Measurements from ENCODE around the gene DNM3.
A peak's percentile ranks its signal among the peaks of the same experiment; 100 is the strongest.

Gene DNM3

DNA sequence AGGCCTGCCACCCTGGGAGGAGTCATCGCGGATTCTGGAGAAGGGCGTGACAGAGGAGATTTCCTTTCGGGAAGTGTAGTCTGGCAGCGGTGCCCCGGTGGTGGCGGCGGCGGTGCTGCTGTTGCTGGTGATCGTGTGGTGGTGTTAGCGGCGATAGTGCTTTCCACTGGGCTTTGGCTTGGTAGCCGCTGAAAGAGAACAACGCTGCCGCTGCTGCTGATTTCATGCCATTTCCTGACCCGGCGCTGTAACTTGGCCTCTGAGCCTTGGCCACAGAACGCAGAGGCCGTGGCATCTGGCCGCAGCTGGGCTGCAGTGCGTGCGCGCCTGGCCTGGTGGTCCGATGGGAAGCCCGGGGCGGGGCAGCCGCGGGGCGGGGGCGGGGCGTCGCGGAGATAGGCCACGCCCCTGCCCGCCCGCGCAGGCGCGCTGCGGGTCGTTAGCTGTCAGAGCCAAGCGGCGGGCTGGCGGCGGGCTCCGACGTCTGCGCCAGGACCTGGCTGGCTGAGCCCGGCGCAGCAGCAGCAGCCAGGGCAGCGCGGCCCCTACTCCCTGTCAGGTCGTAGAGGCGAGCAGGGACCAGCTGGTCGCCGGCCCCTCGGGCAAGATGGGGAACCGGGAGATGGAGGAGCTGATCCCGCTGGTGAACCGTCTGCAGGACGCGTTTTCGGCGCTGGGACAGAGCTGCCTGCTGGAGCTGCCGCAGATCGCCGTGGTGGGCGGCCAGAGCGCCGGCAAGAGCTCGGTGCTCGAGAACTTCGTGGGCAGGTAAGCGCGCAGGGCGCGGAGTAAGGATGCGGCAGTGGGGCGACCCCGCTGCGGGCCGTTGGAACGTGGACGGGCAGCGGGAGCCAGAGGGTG, at the start of gene DNM3:
TSS of gene DNM3 (plus strand) at position 449 of the 861 bp plus-strand sequence. CDS start at position 608, 159 bp downstream.
- Histone ChIP-seq H4K20me1 (ENCODE audit: insufficient read depth, low read length) (no peaks in the 10 kb centered on the region), H3K4me3 (ENCODE audit: low read depth, low read length, poor library complexity, severe bottlenecking) (peak within 1 kb of the TSS; percentile 76), H3K36me3 (ENCODE audit: insufficient read depth, low read length) (no peaks in the 10 kb centered on the region), H3K27me3 (ENCODE audit: insufficient read depth, low read length) (no peaks in the 10 kb centered on the region), H3K4me2 (ENCODE audit: low read length) (peak within 1 kb of the TSS; percentile 87), H3K9me3 (ENCODE audit: low read length) (no peaks in the 10 kb centered on the region), H3F3A (ENCODE audit: insufficient read depth, low read length) (no peaks in the 10 kb centered on the region), H3K27ac (ENCODE audit: low read depth, low read length, poor library complexity, severe bottlenecking) (no peak within 1 kb of the TSS), H3K9me2 (ENCODE audit: low read depth, low read length) (no peaks in the 10 kb centered on the region), H3K4me1 (ENCODE audit: insufficient read depth, low read length, severe bottlenecking) (peaks cover 11% of the 10 kb centered on the region), H2AFZ (ENCODE audit: low read length) (0 out of 2 replicates have a peak within 1 kb of the TSS, but pooled peaks have one; percentile 20), H3K79me2 (ENCODE audit: insufficient read depth, low read length) (no peaks in the 10 kb centered on the region), H3K9ac (ENCODE audit: low read length) (peak within 1 kb of the TSS; percentile 59; the same call in 1 of the 2 replicates)
- TF ChIP-seq, protein P1, sequence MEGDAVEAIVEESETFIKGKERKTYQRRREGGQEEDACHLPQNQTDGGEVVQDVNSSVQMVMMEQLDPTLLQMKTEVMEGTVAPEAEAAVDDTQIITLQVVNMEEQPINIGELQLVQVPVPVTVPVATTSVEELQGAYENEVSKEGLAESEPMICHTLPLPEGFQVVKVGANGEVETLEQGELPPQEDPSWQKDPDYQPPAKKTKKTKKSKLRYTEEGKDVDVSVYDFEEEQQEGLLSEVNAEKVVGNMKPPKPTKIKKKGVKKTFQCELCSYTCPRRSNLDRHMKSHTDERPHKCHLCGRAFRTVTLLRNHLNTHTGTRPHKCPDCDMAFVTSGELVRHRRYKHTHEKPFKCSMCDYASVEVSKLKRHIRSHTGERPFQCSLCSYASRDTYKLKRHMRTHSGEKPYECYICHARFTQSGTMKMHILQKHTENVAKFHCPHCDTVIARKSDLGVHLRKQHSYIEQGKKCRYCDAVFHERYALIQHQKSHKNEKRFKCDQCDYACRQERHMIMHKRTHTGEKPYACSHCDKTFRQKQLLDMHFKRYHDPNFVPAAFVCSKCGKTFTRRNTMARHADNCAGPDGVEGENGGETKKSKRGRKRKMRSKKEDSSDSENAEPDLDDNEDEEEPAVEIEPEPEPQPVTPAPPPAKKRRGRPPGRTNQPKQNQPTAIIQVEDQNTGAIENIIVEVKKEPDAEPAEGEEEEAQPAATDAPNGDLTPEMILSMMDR (IDR thresholded peaks at IDR 0.05; ENCODE audit: low read length): no peak
- TF ChIP-seq EZH2 (IDR thresholded peaks at IDR 0.05; ENCODE audit: borderline replicate concordance, low read length): no peak

DNA sequence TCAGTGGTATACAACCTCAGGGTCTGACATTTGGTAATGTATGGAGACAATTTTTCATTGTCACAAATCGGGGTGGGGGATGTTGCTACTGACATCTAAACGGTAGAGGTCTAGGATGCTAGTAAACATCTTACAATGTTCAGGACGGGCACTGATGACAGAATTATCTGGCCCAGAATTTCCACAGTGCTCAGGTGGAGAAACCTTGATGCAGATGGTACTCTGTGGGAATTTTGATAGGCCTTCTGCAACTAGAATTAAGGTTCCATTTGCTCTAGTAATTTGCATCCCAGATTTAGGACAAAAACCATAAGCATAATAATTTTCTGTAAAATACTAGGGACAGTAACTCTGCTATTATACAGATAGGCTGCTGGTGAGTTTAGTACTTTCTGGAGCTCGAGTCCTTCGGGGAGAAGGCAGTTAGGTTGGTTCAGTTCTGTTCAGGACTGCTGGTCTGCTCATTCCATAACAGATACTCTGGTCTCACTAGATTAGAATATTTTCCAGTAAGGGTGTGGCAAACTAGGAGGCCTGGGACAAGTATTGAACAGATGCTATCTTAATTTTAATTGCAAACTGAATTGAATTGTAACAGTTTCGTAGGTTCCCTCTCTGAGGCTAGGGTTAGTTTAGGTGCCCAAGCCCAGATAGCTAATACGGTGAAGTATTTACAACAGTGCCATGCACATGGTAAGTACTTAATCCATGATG, 48.5 kb upstream of the DNM3 start:
- TF ChIP-seq EZH2 (IDR thresholded peaks at IDR 0.05; ENCODE audit: borderline replicate concordance, low read length): no peak
- TF ChIP-seq, protein P1 (IDR thresholded peaks at IDR 0.05; ENCODE audit: low read length): no peak
- H2AFZ ChIP-seq (ENCODE audit: low read length): no peak overlapping the region
- no peak overlapping the region for H3K9ac ChIP-seq (ENCODE audit: low read length)
- no peaks in the 10 kb centered on the region for H3K79me2 ChIP-seq (ENCODE audit: insufficient read depth, low read length)
- no peaks in the 10 kb centered on the region for H3F3A ChIP-seq (ENCODE audit: insufficient read depth, low read length)
- H3K27ac ChIP-seq (ENCODE audit: low read depth, low read length, poor library complexity, severe bottlenecking): no peak overlapping the region
- H3K9me3 ChIP-seq (ENCODE audit: low read length): no peaks in the 10 kb centered on the region
- no peaks in the 10 kb centered on the region for H3K9me2 ChIP-seq (ENCODE audit: low read depth, low read length)
- peaks cover 97% of the 10 kb centered on the region for H3K36me3 ChIP-seq (ENCODE audit: insufficient read depth, low read length)
- no peaks in the 10 kb centered on the region for H3K4me1 ChIP-seq (ENCODE audit: insufficient read depth, low read length, severe bottlenecking)
- no peaks in the 10 kb centered on the region for H3K27me3 ChIP-seq (ENCODE audit: insufficient read depth, low read length)
- no peak overlapping the region for H3K4me3 ChIP-seq (ENCODE audit: low read depth, low read length, poor library complexity, severe bottlenecking)
- no peaks in the 10 kb centered on the region for H4K20me1 ChIP-seq (ENCODE audit: insufficient read depth, low read length)
- H3K4me2 ChIP-seq (ENCODE audit: low read length): no peak overlapping the region

DNA sequence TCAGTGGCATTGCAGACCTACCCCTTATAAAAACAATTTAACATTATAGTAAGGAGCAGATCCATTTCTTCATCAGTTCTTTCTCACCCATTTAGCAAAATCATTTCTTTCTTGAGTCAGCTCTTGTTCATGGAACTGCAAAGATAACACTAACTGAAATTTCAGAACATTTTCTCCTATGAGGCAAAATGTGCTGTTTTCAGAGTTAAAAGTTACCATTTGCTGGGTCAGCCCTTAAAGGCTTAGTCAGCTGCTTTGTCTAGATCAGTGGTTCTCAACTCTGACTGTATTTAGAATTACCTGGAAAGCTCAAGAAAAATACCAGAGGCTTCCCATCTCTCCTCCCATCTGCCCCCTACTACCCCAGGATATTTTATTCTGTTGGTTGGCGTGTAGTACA, 47.7 kb upstream of the DNM3 start:
- TF ChIP-seq EZH2 (IDR thresholded peaks at IDR 0.05; ENCODE audit: borderline replicate concordance, low read length): no peak
- TF ChIP-seq, protein P1 (IDR thresholded peaks at IDR 0.05; ENCODE audit: low read length): no peak
- H3K4me2 ChIP-seq (ENCODE audit: low read length): no peak overlapping the region
- H3F3A ChIP-seq (ENCODE audit: insufficient read depth, low read length): no peaks in the 10 kb centered on the region
- H2AFZ ChIP-seq (ENCODE audit: low read length): no peak overlapping the region
- H3K9ac ChIP-seq (ENCODE audit: low read length): no peak overlapping the region
- no peaks in the 10 kb centered on the region for H3K79me2 ChIP-seq (ENCODE audit: insufficient read depth, low read length)
- H3K9me3 ChIP-seq (ENCODE audit: low read length): no peaks in the 10 kb centered on the region
- H3K4me3 ChIP-seq (ENCODE audit: low read depth, low read length, poor library complexity, severe bottlenecking): no peak overlapping the region
- H3K27ac ChIP-seq (ENCODE audit: low read depth, low read length, poor library complexity, severe bottlenecking): no peak overlapping the region
- no peaks in the 10 kb centered on the region for H3K4me1 ChIP-seq (ENCODE audit: insufficient read depth, low read length, severe bottlenecking)
- H3K27me3 ChIP-seq (ENCODE audit: insufficient read depth, low read length): no peaks in the 10 kb centered on the region
- H3K36me3 ChIP-seq (ENCODE audit: insufficient read depth, low read length): peaks cover 94% of the 10 kb centered on the region
- no peaks in the 10 kb centered on the region for H4K20me1 ChIP-seq (ENCODE audit: insufficient read depth, low read length)
- H3K9me2 ChIP-seq (ENCODE audit: low read depth, low read length): no peaks in the 10 kb centered on the region

All from OCI-LY1 (cell line).